ENCODE results near the gene WDR86.

DNA sequence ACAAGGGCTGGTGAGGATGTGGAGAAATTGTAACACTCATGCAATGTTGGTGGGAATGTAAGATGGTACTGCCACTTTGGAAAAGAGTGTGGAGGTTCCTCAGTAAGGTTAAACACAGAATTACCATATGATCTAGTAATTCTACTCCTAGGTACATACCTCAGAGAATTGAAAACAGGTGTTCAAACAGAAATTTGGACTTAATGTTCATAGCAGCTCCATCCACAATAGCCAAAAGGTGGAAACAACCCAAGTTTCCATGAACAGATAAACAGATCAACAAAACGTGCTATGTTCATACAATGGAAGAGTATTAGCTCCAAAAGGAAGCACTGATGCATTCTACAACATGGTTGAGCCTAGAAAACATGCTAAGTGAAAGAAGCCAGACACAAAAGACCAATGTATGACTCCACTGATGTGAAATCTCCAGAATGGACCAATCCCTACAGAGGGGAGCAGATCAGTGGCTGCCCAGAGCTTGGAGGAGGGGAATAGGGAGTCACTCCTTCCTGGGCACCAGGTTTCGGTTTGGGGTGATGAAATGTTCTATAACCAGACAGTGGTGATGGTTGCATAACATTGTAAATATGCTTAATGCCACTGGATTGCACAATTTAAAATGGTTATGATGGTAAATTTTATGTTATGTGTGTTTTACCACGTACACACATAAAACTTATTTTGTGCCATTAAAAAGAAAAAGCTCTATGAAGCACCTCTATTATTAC lies 5.7 kb upstream of the WDR86 start:
- TF ChIP-seq, protein P1, sequence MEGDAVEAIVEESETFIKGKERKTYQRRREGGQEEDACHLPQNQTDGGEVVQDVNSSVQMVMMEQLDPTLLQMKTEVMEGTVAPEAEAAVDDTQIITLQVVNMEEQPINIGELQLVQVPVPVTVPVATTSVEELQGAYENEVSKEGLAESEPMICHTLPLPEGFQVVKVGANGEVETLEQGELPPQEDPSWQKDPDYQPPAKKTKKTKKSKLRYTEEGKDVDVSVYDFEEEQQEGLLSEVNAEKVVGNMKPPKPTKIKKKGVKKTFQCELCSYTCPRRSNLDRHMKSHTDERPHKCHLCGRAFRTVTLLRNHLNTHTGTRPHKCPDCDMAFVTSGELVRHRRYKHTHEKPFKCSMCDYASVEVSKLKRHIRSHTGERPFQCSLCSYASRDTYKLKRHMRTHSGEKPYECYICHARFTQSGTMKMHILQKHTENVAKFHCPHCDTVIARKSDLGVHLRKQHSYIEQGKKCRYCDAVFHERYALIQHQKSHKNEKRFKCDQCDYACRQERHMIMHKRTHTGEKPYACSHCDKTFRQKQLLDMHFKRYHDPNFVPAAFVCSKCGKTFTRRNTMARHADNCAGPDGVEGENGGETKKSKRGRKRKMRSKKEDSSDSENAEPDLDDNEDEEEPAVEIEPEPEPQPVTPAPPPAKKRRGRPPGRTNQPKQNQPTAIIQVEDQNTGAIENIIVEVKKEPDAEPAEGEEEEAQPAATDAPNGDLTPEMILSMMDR (IDR thresholded peaks at IDR 0.05), result no peak
- TF ChIP-seq POLR2A (IDR thresholded peaks at IDR 0.05), result no peak
